ENCODE results near the gene DLK2.
"Not testable (repeated sequence)": the region's sequence is repeated elsewhere in the genome, so short reads cannot be mapped to it uniquely, and the experiment has no call there.

Gene DLK2

DNA sequence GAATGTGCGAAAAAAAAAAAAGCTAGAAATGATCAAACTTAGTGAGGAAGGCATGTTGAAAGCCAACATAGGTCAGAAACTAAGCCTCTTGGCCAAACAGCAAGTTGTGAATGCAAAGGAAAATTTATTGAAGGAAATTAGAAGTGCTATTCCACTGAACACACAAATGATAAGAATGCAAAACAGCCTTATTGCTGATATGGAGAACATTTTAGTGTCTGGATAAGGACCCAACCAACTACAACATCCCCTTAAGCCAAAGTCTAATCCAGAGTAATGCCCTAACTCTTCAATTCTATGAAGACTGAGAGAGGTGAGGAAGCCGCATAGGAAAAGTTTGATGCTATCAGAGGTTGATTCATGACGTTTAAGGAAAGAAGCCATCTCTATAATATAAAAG, 33.5 kb downstream of the DLK2 start:
- no peak for DNase-seq

GRCh38 chr6:43420012-43420709, 35.2 kb downstream of the DLK2 start:
- DNase-seq, result no peak

DNA sequence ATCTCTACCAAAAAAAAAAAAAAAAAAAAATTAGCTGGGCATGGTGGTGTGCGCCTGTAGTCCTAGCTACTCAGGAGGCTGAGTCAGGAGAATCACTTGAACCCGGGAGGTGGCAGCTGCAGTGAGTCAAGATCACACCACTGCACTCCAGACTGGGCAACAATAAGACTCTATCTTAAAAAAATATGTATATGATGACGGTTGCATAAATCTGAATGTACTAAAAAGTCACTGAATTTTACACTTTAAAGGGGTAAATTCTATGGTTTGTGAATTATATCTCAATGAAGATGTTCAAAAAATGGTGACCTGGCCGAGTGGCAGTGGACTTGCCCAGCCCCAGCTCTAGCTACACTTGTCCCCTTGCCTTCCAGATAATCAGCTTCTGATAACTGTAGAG, 38.4 kb downstream of the DLK2 start:
- no peak for DNase-seq

DNA sequence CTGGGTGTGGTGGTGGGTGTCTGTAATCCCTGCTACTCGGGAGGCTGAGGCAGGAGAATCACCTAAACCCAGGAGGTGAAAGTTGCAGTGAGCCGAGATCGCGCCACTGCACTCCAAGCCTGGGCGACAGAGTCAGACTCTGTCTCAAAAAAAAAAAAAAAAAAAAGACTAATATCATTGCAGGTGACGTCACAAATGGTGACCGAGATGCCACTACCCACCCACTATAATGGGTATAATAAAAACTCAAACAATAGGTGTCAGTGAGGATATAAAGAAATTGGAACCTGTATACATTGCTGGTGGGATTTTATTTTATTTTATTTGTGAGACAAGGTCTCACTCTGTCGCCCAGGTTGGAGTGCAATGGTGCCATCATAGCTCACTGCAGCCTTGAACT, 40.1 kb downstream of the DLK2 start:
- not testable (repeated sequence) for DNase-seq

- no peak for DNase-seq
Measured at GRCh38 chr6:43413002-43413401, 42.3 kb downstream of the DLK2 start.

DNA sequence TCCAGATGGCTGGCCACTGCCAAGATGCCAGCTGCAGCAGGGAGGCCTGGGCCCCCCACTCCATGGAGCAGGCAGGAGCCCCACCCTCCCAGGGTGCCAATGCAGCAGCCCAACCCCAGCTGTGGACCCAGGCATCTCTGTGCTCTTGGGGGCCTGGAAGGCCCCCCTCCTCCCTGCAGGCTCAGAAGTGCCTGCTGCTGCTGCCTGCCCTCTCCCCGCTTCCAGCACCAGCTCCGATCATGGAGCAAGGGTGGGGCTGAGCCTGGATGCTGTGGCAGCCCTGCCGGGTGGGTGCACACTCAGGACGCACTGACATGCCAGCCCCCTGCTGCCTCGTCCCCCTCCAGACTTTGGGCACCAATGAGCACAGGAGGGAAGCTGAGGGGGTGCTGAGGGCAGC, 42.8 kb downstream of the DLK2 start:
- no peak for DNase-seq

DNA sequence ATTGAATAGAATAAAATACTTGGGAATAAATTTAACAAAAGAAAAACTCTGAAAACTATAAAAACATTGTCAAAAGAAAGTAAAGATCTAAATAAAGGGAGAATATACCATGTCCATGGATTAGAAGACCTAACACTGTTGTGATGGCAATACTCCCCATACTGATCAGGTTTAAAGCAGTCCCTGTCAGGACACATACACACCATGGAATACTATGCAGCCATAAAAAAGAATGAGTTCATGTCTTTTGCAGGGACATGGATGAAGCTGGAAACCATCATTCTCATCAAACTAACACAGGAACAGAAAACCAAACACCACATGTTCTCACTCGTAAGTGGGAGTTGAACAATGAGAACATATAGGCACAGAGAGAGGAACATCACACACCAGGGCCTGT, 44.6 kb downstream of the DLK2 start:
- DNase-seq, result not testable (repeated sequence)

DNA sequence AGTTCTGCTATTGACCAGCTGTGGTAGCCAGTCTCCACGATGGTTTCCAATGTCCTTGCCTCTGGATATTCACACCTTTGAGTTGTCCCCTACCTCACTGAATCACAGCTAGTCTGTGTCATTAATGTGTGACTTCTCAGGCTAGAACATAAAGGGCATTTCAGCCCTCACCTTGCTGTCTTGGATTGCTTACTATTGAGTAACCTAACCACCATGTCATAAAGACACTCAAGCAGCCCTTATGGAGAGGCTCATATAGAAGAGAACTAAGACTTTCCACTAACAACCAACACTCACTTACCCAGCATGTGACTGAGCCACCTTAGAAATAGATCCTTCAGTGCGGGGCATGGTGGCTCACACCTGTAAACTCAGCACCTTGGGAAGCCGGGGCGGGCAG, 47.1 kb downstream of the DLK2 start:
- DNase-seq, result no peak

DNA sequence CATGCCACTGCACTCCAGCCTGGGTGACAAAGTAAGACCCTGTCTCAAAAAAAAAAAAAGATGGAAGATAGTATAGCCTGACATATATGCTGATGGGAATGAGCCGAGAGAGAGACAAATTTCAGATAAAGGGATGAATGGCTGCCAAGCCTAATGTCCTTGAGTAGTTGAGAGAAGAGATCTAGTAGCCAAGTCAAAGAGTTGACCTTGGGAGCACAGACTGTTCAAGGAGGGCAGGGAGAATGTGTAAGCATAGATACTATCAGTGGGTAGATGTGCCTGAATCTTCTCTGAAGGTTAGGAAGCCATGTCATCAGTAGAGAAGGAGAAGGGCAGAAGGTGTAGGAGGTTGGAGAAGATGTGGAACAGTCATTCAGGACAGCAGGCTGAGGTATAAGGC, 48.1 kb downstream of the DLK2 start:
- DNase-seq, result no peak

- DNase-seq, result no peak
Measured at GRCh38 chr6:43405354-43405753, 50.0 kb downstream of the DLK2 start.

- no peak for DNase-seq
Measured at GRCh38 chr6:43402820-43403219, 52.5 kb downstream of the DLK2 start.

DNA sequence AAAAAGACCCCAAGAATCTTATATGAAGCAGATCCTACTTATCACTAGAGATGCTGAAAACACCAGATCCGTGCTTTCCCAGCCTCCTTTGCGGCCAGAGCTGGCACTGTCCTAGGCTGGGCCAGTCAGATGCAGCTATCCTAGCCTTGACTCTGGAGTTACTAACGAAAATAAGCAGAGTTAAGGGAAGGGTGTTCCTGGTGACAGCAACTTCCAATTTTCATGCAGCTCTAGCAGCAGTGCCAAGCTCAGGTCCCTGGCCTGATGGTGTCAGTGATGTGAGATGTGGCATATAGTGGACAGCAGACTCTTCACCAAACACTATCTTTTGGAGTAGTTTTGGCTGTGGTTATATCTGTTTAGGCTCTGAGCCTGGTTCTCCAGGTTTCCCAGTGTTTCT, 53.6 kb downstream of the DLK2 start:
- DNase-seq, result no peak
